NB4 (cell line): ENCODE data around the gene PLA2G12B.

Source experiments
- POLR2A ChIP-seq: IDR thresholded peaks from 2 replicates; pipeline ENCODE4 v1.6.1; 2011; ENCODE audit warnings: mild to moderate bottlenecking; ENCODE audit not compliant: insufficient read length; ENCODE audit errors: extremely low read depth
- TF ChIP-seq, protein P1 (sequence below): IDR thresholded peaks from one replicate; pipeline ENCODE4 v1.5.1; 2012; ENCODE audit warnings: low read depth, low read length

DNA sequence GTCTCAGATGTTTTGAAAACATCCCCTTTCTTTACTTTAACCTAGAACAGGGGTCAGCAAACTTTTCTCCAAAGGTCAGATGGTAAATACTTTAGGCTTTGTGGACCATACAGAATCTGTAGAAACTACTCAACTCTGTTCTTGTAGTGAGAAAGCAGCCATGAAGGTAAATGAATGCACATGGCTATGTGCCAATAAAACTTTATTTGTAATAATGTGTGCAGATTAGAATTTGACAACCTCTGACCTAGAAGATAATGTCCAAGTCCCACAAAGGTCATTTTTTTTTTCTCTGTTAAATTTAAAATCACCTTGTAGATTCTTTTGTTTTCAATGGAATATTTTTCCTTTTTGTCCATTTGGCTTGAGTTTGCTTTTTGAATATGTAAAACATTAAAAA is 43.9 kb downstream of the PLA2G12B start:
- no peak for TF ChIP-seq POLR2A
- TF ChIP-seq, protein P1, sequence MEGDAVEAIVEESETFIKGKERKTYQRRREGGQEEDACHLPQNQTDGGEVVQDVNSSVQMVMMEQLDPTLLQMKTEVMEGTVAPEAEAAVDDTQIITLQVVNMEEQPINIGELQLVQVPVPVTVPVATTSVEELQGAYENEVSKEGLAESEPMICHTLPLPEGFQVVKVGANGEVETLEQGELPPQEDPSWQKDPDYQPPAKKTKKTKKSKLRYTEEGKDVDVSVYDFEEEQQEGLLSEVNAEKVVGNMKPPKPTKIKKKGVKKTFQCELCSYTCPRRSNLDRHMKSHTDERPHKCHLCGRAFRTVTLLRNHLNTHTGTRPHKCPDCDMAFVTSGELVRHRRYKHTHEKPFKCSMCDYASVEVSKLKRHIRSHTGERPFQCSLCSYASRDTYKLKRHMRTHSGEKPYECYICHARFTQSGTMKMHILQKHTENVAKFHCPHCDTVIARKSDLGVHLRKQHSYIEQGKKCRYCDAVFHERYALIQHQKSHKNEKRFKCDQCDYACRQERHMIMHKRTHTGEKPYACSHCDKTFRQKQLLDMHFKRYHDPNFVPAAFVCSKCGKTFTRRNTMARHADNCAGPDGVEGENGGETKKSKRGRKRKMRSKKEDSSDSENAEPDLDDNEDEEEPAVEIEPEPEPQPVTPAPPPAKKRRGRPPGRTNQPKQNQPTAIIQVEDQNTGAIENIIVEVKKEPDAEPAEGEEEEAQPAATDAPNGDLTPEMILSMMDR, result no peak
